NB4 (cell line): ENCODE measurements around the gene C6orf47.

Experiments used
- CTCF ChIP-seq: IDR thresholded peaks from one replicate; pipeline ENCODE4 v1.5.1; 2012; ENCODE audit warnings: low read depth, low read length
- POLR2A ChIP-seq: IDR thresholded peaks from 2 replicates; pipeline ENCODE4 v1.6.1; 2011; ENCODE audit warnings: mild to moderate bottlenecking; ENCODE audit not compliant: insufficient read length; ENCODE audit errors: extremely low read depth

- TF ChIP-seq CTCF (no peak), POLR2A (no peak)
Measured at GRCh38 chr6:31686483-31686882, 25.9 kb upstream of the C6orf47 start.
